ENCODE measurements around the gene PTRH1. TPM values are rescaled to one million over a fixed set of nuclear protein-coding genes. Genes with fewer than 3 reads are reported as not detected.

PTRH1 gene
- polyA plus RNA-seq, 1 of the 3 experiments (the other 2 are of a cell fraction): 42.2 TPM

- no peak overlapping the region for H3K27ac ChIP-seq (ENCODE audit: low read depth in 2 of 2, low read length in 1 of 2)
These were observed 45.6 kb upstream of the PTRH1 start for GRCh38 chr9:127761061-127761460.

More at GRCh38 chr9:127761061-127761460, 45.6 kb upstream of the PTRH1 start:
- Histone ChIP-seq H3F3A (replicated peaks; ENCODE audit: insufficient read depth) (no peaks in the 10 kb centered on the region), H3K4me2 (no peak overlapping the region), H3K9me2 (no peaks in the 10 kb centered on the region), H3K4me1 (ENCODE audit: control insufficient read depth in 1 of 2, insufficient read depth in 2 of 2, low read depth in 1 of 2, low read length in 1 of 2) (peaks cover 0 to 13% of the 10 kb centered on the region in 2 experiments; a peak in 1 of 4 replicates), H3K9me3 (no peaks in the 10 kb centered on the region), H3K9ac (no peak overlapping the region), H2AFZ (ENCODE audit: low read depth) (no peak overlapping the region), H3K79me2 (ENCODE audit: insufficient read depth) (no peaks in the 10 kb centered on the region), H4K20me1 (ENCODE audit: insufficient read depth) (no peaks in the 10 kb centered on the region), H3K36me3 (replicated peaks in 1 of 2; ENCODE audit: control insufficient read depth in 1 of 2, insufficient read depth in 2 of 2, low read length in 1 of 2) (no peaks in the 10 kb centered on the region), H3K27me3 (ENCODE audit: insufficient read depth) (peaks cover under 1% of the 10 kb centered on the region; the same call in 1 of the 2 replicates), H3K4me3 (ENCODE audit: low read depth in 2 of 2, low read length in 1 of 2) (no peak overlapping the region)
- TF ChIP-seq REST (IDR thresholded peaks at IDR 0.05; ENCODE audit: low read depth, low read length) (no peak), MAX (IDR thresholded peaks at IDR 0.05; ENCODE audit: low read depth) (no peak), EP300 (IDR thresholded peaks at IDR 0.05; ENCODE audit: borderline replicate concordance in 1 of 2, low read depth in 1 of 2, low read length in 1 of 2) (no peak), JUND (IDR thresholded peaks at IDR 0.05) (no peak), MEF2A (IDR thresholded peaks at IDR 0.05; ENCODE audit: borderline replicate concordance, low read depth) (no peak), TAF1 (IDR thresholded peaks at IDR 0.05; ENCODE audit: borderline replicate concordance, low read depth, low read length) (no peak), MXI1 (IDR thresholded peaks at IDR 0.05; ENCODE audit: low read depth, low read length) (no peak), EZH2phosphoT487 (IDR thresholded peaks at IDR 0.05; ENCODE audit: borderline replicate concordance, low read depth) (no peak), USF1 (IDR thresholded peaks at IDR 0.05; ENCODE audit: borderline replicate concordance, low read depth) (no peak), TCF12 (IDR thresholded peaks at IDR 0.05) (no peak), SIN3A (IDR thresholded peaks at IDR 0.05; ENCODE audit: borderline replicate concordance, low read depth, low read length) (no peak), ZBTB33 (IDR thresholded peaks at IDR 0.05; ENCODE audit: borderline replicate concordance, low read depth) (no peak), CTCF (IDR thresholded peaks at IDR 0.05) (no peak), FOXJ3 (CRISPR knock-in tag; IDR thresholded peaks at IDR 0.05) (no peak), PBX3 (IDR thresholded peaks at IDR 0.05) (no peak)
- 63% methylated on average over 5 of the region's 5 CpGs for WGBS (ENCODE audit: low lambda C conversion rate)
- ChIA-PET CTCF (interaction anchor here (1.7 to 1.8 kb wide), 2 partner anchors 26 to 108 kb away, joined by 4 to 8 read pairs; partner anchors contain the start of gene TOR2A), POLR2A (no interaction called here)
- DNase-seq: no peak
